ENCODE results near the gene NRL. TPM values are rescaled to one million over a fixed set of nuclear protein-coding genes. Genes with fewer than 3 reads are reported as not detected.

NRL gene
- total and polyA plus RNA-seq, 9 of the 15 experiments (the other 6 are each of a cell fraction or from before 2014, with no cell fraction given) = 0.07 to 2.7 (median 1.4) TPM; not detected in 1

- peak; percentile 16; the same call in 1 of the 2 replicates for TF ChIP-seq HMBOX1 (IDR thresholded peaks at IDR 0.05)
- TF ChIP-seq OTX1 (CRISPR knock-in tag; IDR thresholded peaks at IDR 0.05) = peak; percentile 49; the same call in 1 of the 2 replicates
- no peak for TF ChIP-seq PCBP2 (IDR thresholded peaks at IDR 0.05; ENCODE audit: low read depth, low read length, poor library complexity, severe bottlenecking)
- TF ChIP-seq IRF2 (CRISPR knock-in tag; IDR thresholded peaks at IDR 0.05) = no peak
- peak; percentile 39 for TF ChIP-seq PHF20 (IDR thresholded peaks at IDR 0.05; ENCODE audit: partially characterized antibody)
- TF ChIP-seq CHD1 (IDR thresholded peaks at IDR 0.05; ENCODE audit: low read length) = no peak
- TF ChIP-seq BMI1 (IDR thresholded peaks at IDR 0.05; ENCODE audit: low read length) = no peak
- TF ChIP-seq L3MBTL2 (IDR thresholded peaks at IDR 0.05) = peak; percentile 68; the same call in 1 of the 2 replicates
- peak; percentile 50; the same call in 1 of the 2 replicates for TF ChIP-seq POLR2AphosphoS5 (IDR thresholded peaks at IDR 0.05; ENCODE audit: control insufficient read depth, insufficient read depth, low read depth, low read length)
- no peak for TF ChIP-seq RFX1 (IDR thresholded peaks at IDR 0.05)
- TF ChIP-seq TCF3 (CRISPR knock-in tag; IDR thresholded peaks at IDR 0.05) = peak; percentile 37; the same call in 1 of the 2 replicates
- TF ChIP-seq BRD9 (IDR thresholded peaks at IDR 0.05; ENCODE audit: low read depth, partially characterized antibody) = peak; percentile 59
- TF ChIP-seq CHD7 (IDR thresholded peaks at IDR 0.05; ENCODE audit: low read depth, low read length) = no peak
- TF ChIP-seq CREM (IDR thresholded peaks at IDR 0.05; ENCODE audit: low read depth) = peak; percentile 52
- TF ChIP-seq NBN (IDR thresholded peaks at IDR 0.05; ENCODE audit: low read depth) = peak; percentile 45; the same call in 1 of the 2 replicates
- no peak for TF ChIP-seq FOS (IDR thresholded peaks at IDR 0.05; ENCODE audit: extremely low read depth, insufficient read length)
These were observed 783 bp downstream of the NRL start (continued) for GRCh38 chr14:24113801-24114531.
